ENCODE results near the gene RDH5.

GRCh38 chr12:55700255-55701018, 19.8 kb upstream of the RDH5 start:
- TF ChIP-seq CTCF (conservative IDR thresholded peaks at IDR 0.05; ENCODE audit: low read depth, low read length) = no peak
- no peak for TF ChIP-seq POLR2A (IDR thresholded peaks at IDR 0.05; ENCODE audit: low read depth, low read length)
- TF ChIP-seq RCOR1 (IDR thresholded peaks at IDR 0.05; ENCODE audit: insufficient replicate concordance, low read length) = no peak
- no peak for TF ChIP-seq ELK1 (IDR thresholded peaks at IDR 0.05; ENCODE audit: borderline replicate concordance, low read depth, low read length)
- no peak for TF ChIP-seq MAFK (IDR thresholded peaks at IDR 0.05; ENCODE audit: low read depth, low read length)
- TF ChIP-seq RAD21 (IDR thresholded peaks at IDR 0.05; ENCODE audit: low read length) = no peak
- TF ChIP-seq USF2 (IDR thresholded peaks at IDR 0.05; ENCODE audit: low read depth, low read length) = no peak
- no peak for TF ChIP-seq SMC3 (IDR thresholded peaks at IDR 0.05; ENCODE audit: low read depth, low read length)
- no peak for TF ChIP-seq RFX5 (IDR thresholded peaks at IDR 0.05; ENCODE audit: low read depth, low read length)
- TF ChIP-seq BHLHE40 (IDR thresholded peaks at IDR 0.05; ENCODE audit: low read depth, low read length) = no peak
- no peak for TF ChIP-seq MAZ (IDR thresholded peaks at IDR 0.05; ENCODE audit: borderline replicate concordance, low read depth, low read length)
- TF ChIP-seq FOS (IDR thresholded peaks at IDR 0.05; ENCODE audit: low read depth, low read length) = no peak
